GM19395 (cell line): Measurements from ENCODE around the gene TMCC1.
"Not testable (repeated sequence)": the region's sequence is repeated elsewhere in the genome, so short reads cannot be mapped to it uniquely, and the experiment has no call there.

Experiments
- ATAC-seq: cut with Tn5 transposase; IDR thresholded peaks from one replicate; pipeline ENCODE4 v1.9.1; 2021; ENCODE audit warnings: mild to moderate bottlenecking, moderate library complexity; ENCODE audit not compliant: unreplicated experiment

Gene TMCC1

DNA sequence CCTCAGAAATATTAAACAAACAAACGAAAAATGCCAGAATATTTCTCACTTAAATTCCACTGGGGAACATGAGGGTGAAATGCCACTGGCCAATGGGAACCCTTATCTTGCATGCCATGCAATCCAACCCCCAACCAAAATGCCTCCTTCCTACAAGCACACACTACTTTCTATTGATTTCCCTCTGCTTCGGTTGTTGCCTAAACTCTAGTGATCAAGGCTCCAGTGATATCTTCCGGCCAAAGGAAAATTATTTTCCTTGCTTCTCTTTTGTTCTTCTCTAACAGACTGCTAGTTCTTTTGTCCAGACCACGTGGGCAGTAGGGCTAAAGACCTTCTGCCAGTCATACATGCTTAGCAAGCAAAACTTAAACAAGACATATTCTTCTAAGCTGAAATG is 115.7 kb downstream of the TMCC1 start:
- no peak for ATAC-seq

- ATAC-seq: no peak
Observed at GRCh38 chr3:129775870-129776269, 117.6 kb downstream of the TMCC1 start.

DNA sequence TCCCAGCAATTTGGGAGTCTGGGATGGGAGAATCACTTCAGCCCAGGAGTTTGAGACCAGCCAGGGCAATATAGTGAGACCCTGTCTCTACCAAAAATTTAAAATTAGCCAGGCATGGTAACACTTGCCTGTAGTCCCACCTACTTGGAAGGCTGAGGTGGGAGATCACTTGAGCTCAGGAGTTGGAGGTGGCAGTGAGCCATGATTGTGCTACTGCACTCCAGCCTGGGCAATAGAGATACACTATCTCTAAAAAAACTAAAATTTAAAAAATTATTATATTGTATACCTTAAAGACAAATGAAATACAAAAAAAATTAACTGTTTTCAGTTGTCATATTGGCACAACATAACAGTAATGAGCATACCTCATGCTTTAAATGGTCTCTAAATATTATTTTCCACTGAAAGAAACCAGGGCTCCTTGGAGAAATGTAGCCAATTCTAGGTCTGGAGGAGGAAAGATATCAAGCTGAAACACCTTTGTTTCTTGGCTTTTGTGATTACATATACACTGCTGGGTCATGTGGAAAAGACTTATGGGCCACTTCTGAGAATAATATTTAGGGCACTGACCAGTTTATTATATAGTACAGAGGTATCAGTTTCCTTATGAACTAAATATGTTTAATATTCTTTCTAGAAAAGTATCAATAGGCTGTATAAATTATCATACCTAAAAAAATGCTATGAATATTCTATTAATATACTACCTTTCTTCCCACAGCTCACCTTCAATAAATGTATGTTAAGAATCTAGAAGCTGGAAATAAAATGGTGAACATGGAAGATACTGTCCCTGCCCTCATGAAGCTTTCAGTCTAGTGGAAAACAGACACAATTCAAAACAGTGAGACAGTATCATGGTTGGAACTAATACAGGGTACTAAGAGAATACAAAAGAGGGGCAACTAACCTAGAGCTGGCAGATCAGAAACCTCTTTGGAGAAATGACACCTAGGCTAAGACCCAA is 119.5 kb downstream of the TMCC1 start:
- ATAC-seq: no peak

- ATAC-seq: no peak
Observed at GRCh38 chr3:129770604-129771003, 122.9 kb downstream of the TMCC1 start.

DNA sequence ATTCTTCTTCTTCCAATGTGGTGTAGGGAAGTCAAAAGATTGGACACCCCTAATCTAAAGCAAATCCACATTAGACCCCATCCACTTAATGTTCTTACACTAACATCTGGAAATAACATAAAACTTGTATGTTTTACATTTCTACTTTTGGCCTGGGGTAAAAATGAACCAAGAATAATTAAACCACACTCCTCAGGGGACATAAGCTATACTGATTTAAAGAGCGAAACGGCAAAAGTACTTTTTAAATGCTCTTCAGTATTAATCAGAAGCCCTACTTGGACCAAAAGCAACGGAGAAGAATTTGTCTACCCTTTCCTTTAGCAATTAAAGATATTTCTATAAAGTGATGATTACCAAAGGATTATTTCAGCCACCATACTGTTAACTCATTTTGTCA is 123.9 kb downstream of the TMCC1 start:
- no peak for ATAC-seq

DNA sequence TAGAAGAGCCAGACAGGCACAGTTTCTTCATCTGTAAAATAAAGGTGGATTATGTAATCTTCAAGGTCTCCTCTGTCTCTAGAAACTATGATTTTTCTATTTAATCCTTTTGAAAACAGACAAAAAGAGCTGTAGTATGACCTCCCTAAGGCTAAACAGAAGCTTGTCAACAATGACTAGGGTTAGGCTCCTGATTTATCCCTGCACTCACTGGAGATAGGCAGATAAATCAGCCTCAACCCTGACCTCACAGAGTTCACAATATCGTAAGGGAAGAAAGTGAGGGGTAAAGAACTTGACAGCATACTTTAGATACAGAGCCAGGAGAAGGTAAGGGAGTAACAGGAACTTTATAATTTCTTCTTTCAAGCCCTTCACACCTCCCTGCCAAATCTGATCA is 124.8 kb downstream of the TMCC1 start:
- no peak for ATAC-seq

- ATAC-seq: no peak
Observed at GRCh38 chr3:129766135-129766534, 127.4 kb downstream of the TMCC1 start.

- ATAC-seq: no peak
Observed at GRCh38 chr3:129764090-129764489, 129.4 kb downstream of the TMCC1 start.

DNA sequence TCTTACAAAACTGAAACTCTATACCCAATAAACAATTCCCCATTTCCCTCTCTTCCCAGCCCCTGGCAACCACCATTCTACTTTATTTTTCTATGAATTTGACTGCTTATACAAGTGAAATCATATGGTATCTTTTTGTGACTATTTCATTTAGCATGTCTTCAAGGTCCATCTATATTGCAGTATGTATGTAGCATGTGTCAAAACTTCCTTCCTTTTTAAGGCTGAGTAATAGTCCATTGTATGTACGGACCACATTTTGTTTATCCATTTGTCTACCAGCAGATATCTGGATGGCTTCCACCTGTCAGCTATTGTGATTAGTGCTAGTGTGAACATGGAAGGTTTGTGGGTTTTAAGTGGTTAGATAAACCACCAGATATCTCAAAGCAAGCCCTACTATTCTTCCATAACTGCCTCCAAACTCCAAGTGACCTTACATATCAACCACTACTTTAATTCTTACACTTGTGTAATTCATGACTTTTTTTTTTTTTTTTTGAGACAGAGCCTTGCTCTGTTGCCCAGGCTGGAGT is 134.7 kb downstream of the TMCC1 start:
- ATAC-seq: no peak

DNA sequence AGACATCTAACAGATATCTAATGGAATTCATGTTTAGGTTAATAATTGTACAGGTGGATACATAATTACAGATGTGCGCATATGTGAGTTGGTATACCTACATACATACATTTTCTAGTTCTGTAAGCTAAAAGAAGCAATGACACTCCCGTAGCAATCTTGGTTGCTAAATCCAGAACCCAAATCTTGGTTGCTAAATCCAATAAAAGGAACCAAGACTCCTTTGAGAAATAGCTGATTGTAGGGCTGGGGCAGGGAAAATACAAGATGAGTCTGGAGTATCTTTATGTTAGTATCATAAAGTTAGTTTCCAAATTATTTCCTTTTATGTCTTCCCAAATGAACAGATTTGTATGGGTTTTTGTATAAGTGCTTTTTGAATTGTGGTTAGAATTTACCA is 135.2 kb downstream of the TMCC1 start:
- no peak for ATAC-seq

DNA sequence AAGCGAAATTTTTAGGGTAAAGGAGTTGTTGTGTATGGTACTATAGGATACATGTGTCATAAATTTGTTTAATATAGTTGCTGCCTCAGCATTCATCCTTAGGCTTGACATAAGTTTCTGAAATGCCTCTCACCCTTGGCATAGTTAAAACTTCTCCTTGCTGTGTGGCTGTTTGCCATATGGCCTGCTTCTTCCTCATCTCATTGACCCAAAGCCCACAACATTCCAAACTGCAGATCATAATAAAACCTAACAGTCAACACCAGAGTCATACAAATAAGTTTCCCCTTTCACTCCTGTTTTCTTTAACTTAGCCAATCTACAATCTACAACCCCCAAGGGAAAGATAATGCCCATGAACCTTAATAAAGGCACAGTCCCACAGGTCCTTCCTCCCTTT is 136.6 kb downstream of the TMCC1 start:
- no peak for ATAC-seq

- ATAC-seq: not testable (repeated sequence)
Observed at GRCh38 chr3:129751105-129751504, 142.4 kb downstream of the TMCC1 start.

GRCh38 chr3:129749692-129750091 is 143.8 kb downstream of the TMCC1 start:
- ATAC-seq: no peak

- no peak for ATAC-seq
Observed at GRCh38 chr3:129747992-129748391, 145.5 kb downstream of the TMCC1 start.

- ATAC-seq: no peak
Observed at GRCh38 chr3:129747136-129747535, 146.4 kb downstream of the TMCC1 start.

- ATAC-seq: no peak
Observed at GRCh38 chr3:129746629-129747028, 146.9 kb downstream of the TMCC1 start.

- ATAC-seq: no peak
Observed at GRCh38 chr3:129745253-129745652, 148.3 kb downstream of the TMCC1 start.

- ATAC-seq: no peak
Observed at GRCh38 chr3:129741794-129742193, 151.7 kb downstream of the TMCC1 start.

DNA sequence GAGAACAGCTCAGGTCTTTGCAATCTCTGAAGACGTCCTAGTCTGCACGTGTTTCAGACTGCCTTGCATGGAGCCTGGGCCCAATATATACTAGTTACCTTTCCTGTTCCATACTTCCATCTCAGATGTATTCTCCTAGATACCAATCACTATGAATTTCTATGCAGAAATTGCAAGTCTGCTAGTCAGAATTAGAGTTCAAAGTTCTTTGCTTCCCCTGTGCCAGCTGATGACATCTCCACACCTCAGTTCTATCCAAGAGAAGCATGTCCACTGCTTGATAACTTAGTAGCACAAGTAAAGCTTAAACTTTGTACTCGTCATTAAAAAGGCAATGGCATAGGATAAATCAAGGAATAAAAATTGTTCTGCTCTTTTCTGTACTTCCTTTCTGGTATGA is 153.4 kb downstream of the TMCC1 start:
- no peak for ATAC-seq

- no peak for ATAC-seq
Observed at GRCh38 chr3:129739634-129740033, 153.9 kb downstream of the TMCC1 start.

DNA sequence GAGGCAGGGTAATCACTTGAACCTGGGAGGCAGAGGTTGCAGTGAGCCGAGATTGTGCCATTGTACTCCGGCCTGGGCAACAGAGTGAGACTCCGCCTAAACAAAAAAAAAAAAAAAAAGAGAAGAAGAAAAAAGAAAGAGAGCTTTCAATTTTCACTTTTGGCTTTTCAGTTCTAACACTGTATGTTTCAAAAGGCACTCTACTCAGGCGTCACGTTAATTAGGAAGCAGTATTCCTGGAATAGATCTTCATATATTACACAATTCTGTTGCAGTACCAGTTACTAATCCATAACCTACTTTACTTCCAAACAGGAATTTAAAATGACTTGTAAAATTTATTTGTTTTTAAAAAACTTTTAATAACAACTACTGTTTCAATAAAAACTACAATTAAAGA is 155.3 kb downstream of the TMCC1 start:
- no peak for ATAC-seq

DNA sequence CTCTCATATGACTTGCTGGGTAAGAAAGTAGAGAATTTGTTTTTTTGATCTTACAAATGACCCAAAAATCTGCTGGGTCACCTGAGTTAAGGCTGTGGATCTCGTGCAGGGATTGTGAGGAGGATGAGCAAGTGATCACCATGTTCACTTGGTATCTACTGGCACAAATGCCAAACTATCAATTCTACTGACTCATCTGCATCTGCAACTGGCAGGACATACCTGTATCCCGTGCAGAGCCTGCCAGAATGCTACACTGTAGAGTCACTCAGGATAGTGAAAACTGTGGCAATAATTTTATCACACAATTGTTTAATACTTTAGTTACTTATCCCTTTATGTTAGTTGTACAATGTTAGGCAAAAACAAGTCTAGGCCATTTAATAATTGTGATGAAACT is 157.4 kb downstream of the TMCC1 start:
- no peak for ATAC-seq
